PFSK-1 (cell line): ENCODE data around the gene PSAPL1. TPM values are rescaled to one million over a fixed set of nuclear protein-coding genes. Genes with fewer than 3 reads are reported as not detected.

Source experiments
- FOXP2 ChIP-seq: optimal IDR thresholded peaks from 2 replicates; pipeline ENCODE3; 2011; ENCODE audit warnings: borderline replicate concordance, control low read depth, inconsistent platforms; ENCODE audit not compliant: insufficient read depth; ENCODE audit errors: extremely low read length, extremely low read depth
- POLR2AphosphoS5 ChIP-seq: IDR thresholded peaks from 2 replicates; pipeline ENCODE4 v1.6.1; 2012; ENCODE audit warnings: low read depth, mild to moderate bottlenecking, control low read depth, low read length, moderate library complexity
- SIN3A ChIP-seq: IDR thresholded peaks from 2 replicates; pipeline ENCODE4 v1.6.1; 2012; ENCODE audit warnings: mild to moderate bottlenecking, low read length, moderate library complexity, borderline replicate concordance; ENCODE audit not compliant: insufficient read depth
- TAF1 ChIP-seq: IDR thresholded peaks from 2 replicates; pipeline ENCODE4 v1.6.1; 2012; ENCODE audit warnings: low read length, control low read depth, borderline replicate concordance; ENCODE audit not compliant: insufficient read depth
- polyA plus RNA-seq: library from polyadenylated mRNA; unstranded; fragments of >200 nt; gene quantifications from one replicate; pipeline ENCODE4 v1.2.1, GENCODE V29; 2012; ENCODE audit warnings: low read depth, missing spikeins; ENCODE audit not compliant: insufficient read length
- TF ChIP-seq, protein P1 (sequence below), 2 experiments: IDR thresholded peaks; 2 replicates each; pipeline versions ENCODE4 v1.6.1 to v1.8.0; 2011 to 2012; ENCODE audit warnings: low read depth in 2 of 2, low read length in 2 of 2, control low read depth in 1 of 2, inconsistent platforms in 1 of 2, mild to moderate bottlenecking in 1 of 2, moderate library complexity in 1 of 2; ENCODE audit not compliant: insufficient read depth in 1 of 2

Gene PSAPL1, protein sequence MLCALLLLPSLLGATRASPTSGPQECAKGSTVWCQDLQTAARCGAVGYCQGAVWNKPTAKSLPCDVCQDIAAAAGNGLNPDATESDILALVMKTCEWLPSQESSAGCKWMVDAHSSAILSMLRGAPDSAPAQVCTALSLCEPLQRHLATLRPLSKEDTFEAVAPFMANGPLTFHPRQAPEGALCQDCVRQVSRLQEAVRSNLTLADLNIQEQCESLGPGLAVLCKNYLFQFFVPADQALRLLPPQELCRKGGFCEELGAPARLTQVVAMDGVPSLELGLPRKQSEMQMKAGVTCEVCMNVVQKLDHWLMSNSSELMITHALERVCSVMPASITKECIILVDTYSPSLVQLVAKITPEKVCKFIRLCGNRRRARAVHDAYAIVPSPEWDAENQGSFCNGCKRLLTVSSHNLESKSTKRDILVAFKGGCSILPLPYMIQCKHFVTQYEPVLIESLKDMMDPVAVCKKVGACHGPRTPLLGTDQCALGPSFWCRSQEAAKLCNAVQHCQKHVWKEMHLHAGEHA
- not detected for polyA plus RNA-seq

DNA sequence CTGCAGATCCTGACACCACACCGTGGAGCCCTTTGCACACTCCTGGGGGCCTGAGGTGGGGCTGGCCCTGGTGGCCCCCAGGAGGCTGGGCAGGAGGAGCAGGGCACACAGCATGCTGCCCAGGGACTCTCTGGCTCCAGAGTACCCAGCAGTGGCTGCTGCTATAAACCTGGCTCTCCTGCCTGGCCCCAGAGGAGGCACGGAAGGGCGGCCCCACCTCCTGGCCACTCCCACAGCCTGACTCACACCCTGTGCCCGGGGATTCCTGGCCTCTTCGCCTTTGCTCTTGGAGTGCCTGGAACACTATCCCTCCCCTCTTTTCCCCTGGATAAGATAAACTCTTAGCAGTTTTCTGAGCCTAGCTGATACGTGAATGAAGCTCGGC is at the start of gene PSAPL1:
Gene PSAPL1, minus strand, starts transcription at position 165 of the 385 bp plus-strand sequence. Its CDS starts 51 bp downstream, at position 114.
- TF ChIP-seq SIN3A, result no peak
- TF ChIP-seq, protein P1, sequence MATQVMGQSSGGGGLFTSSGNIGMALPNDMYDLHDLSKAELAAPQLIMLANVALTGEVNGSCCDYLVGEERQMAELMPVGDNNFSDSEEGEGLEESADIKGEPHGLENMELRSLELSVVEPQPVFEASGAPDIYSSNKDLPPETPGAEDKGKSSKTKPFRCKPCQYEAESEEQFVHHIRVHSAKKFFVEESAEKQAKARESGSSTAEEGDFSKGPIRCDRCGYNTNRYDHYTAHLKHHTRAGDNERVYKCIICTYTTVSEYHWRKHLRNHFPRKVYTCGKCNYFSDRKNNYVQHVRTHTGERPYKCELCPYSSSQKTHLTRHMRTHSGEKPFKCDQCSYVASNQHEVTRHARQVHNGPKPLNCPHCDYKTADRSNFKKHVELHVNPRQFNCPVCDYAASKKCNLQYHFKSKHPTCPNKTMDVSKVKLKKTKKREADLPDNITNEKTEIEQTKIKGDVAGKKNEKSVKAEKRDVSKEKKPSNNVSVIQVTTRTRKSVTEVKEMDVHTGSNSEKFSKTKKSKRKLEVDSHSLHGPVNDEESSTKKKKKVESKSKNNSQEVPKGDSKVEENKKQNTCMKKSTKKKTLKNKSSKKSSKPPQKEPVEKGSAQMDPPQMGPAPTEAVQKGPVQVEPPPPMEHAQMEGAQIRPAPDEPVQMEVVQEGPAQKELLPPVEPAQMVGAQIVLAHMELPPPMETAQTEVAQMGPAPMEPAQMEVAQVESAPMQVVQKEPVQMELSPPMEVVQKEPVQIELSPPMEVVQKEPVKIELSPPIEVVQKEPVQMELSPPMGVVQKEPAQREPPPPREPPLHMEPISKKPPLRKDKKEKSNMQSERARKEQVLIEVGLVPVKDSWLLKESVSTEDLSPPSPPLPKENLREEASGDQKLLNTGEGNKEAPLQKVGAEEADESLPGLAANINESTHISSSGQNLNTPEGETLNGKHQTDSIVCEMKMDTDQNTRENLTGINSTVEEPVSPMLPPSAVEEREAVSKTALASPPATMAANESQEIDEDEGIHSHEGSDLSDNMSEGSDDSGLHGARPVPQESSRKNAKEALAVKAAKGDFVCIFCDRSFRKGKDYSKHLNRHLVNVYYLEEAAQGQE (IDR thresholded peaks at IDR 0.05; ENCODE audit: insufficient read depth in 1 of 2, low read depth in 2 of 2, low read length in 2 of 2), result no peak
- no peak for TF ChIP-seq FOXP2
- TF ChIP-seq TAF1, result no peak
- no peak for TF ChIP-seq POLR2AphosphoS5

DNA sequence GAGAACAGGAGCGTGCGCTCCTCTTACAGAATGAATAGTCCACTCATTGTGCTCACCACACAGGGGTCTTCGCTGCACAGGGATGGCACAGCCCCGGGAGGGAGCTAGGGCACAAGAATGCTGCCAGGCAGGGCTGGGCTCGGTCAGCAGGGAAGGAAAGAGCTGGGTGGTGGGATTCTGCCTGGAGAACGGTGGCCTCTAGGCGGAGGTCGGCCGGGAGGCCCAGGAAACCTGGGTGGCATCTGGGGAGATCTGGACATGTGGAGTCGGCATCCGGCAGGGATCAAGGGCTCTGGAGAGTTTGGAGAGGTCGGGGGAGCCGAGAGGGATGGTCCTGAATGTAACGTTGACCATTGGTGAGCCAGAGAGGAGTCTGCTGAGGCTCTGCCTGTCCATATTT is 46.5 kb upstream of the PSAPL1 start:
- TF ChIP-seq TAF1 (no peak), FOXP2 (no peak), SIN3A (no peak), POLR2AphosphoS5 (no peak)
- TF ChIP-seq, protein P1 (IDR thresholded peaks at IDR 0.05; ENCODE audit: insufficient read depth in 1 of 2, low read depth in 2 of 2, low read length in 2 of 2), result no peak

DNA sequence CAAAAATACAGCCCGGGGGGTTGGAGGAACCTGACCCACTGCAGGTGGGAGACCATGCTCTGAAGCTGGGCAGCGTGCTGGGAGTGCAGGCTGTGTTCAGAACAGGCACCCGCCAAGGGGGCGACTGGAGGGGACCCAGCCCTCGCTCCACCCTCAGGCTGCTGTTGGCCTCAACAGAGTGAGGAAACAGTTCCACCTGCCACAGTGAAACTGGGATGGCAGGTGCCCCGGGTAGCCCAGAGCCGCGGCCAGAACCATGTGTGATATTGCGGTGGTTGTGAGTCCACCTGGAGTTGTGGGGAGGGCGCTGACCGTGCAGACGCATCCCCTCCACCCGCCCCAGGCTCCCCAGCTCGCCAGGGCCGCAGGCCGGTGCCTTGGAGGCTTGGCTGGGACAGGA is 45.7 kb upstream of the PSAPL1 start:
- TF ChIP-seq, protein P1 (IDR thresholded peaks at IDR 0.05; ENCODE audit: insufficient read depth in 1 of 2, low read depth in 2 of 2, low read length in 2 of 2), result no peak
- no peak for TF ChIP-seq POLR2AphosphoS5
- TF ChIP-seq FOXP2, result no peak
- no peak for TF ChIP-seq TAF1
- no peak for TF ChIP-seq SIN3A

DNA sequence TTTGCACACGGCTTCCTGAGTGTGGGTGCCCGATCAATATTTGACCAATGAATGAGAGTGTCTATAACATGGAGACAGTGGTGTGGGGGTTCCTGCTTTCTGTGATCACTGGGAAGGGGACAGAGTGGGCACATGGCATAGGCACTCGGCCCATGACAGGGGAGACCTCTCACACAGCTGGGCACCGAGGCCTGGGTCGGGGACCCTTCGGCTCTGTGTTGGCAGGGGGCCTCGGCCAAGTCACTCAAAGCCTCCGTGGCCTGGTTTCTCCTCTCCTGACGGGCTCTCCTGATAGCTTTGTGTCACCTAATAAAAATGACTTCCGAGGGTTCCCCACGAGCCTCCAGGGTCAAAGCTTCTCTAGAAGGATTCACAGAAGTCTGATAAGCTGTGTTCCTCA is 43.9 kb upstream of the PSAPL1 start:
- TF ChIP-seq TAF1, result no peak
- TF ChIP-seq POLR2AphosphoS5, result no peak
- TF ChIP-seq, protein P1 (IDR thresholded peaks at IDR 0.05; ENCODE audit: insufficient read depth in 1 of 2, low read depth in 2 of 2, low read length in 2 of 2), result no peak
- TF ChIP-seq SIN3A, result no peak
- TF ChIP-seq FOXP2, result no peak
